Vagina (tissue), 2 donors: Measurements from ENCODE around the gene SPAG6. TPM values are rescaled to one million over a fixed set of nuclear protein-coding genes. Genes with fewer than 3 reads are reported as not detected.

Experiments used
- DNase-seq, 2 donors: peaks; one replicate each; pipeline ENCODE4 v3.0.0-alpha.2; 2017; ENCODE audit errors: extremely low spot score in 2 of 2
- H3K27ac ChIP-seq: fragments of 200-600 bp; sonication (generic); one replicate; pipeline ENCODE4 v1.5.1; 2019
- H3K27me3 ChIP-seq: fragments of 200-600 bp; sonication (generic); one replicate; pipeline ENCODE4 v1.5.1; 2019
- H3K36me3 ChIP-seq, 2 donors: fragments of 200-600 bp; sonication (generic); one replicate each; pipeline ENCODE4 v1.5.1; 2017 to 2019
- H3K4me1 ChIP-seq: fragments of 200-600 bp; sonication (generic); one replicate; pipeline ENCODE4 v1.5.1; 2019
- H3K4me3 ChIP-seq, 2 donors: fragments of 200-600 bp; sonication (generic); 1 replicate in 1 of 2; 2 replicates in 1 of 2; pipeline ENCODE4 v1.5.1; 2016 to 2019
- H3K9me3 ChIP-seq: fragments of 200-600 bp; sonication (generic); one replicate; pipeline ENCODE4 v1.5.1; 2019
- CTCF ChIP-seq, 3 experiments: fragments of 450-650 bp in 2 of 3; fragments of 200-600 bp in 1 of 3; sonication (generic) in 1 of 3; IDR thresholded peaks; one replicate each; pipeline ENCODE4 v1.5.1; 2017 to 2019; ENCODE audit warnings: antibody characterized with exemption in 3 of 3, mild to moderate bottlenecking in 2 of 3, moderate library complexity in 2 of 3
- POLR2A ChIP-seq, 2 donors: fragments of 450-650 bp; IDR thresholded peaks; one replicate each; pipeline ENCODE4 v1.6.1; 2017; ENCODE audit warnings: antibody characterized with exemption in 2 of 2, mild to moderate bottlenecking in 2 of 2, moderate library complexity in 2 of 2
- POLR2AphosphoS5 ChIP-seq, 2 donors: sonication (generic); formaldehyde crosslinking; IDR thresholded peaks; one replicate each; pipeline ENCODE4 v1.9.0; 2017; ENCODE audit warnings: antibody characterized with exemption in 2 of 2, mild to moderate bottlenecking in 2 of 2, low read depth in 1 of 2; ENCODE audit not compliant: insufficient read depth in 1 of 2
- intact Hi-C: fragments of 100-400 bp; cut with DNase I; formaldehyde crosslinking; loops from one replicate; pipeline ENCODE4 v1.15.1; 2023
- total RNA-seq: library from RNA; depleted of rRNA; stranded (reverse); fragments of >200 nt; gene quantifications from one replicate; pipeline ENCODE4 v1.2.3, GENCODE V29; 2016

Gene SPAG6
- total RNA-seq, 1 donor from 2014 or later: not detected

- Histone ChIP-seq H3K4me3 (peak within 1 kb of the TSS; percentile 80 to 86), H3K36me3 (no peaks in the 10 kb centered on the region), H3K9me3 (no peaks in the 10 kb centered on the region), H3K4me1 (peaks cover 33% of the 10 kb centered on the region), H3K27ac (peak within 1 kb of the TSS; percentile 95), H3K27me3 (no peaks in the 10 kb centered on the region)
- DNase-seq: peak in 1 of 2 donors; percentile 94
- intact Hi-C loops: loop anchor here (1.0 kb wide), 1 partner anchor 313 kb away; the partner anchor contains the start of gene DNAJC1
- TF ChIP-seq POLR2A (IDR thresholded peaks at IDR 0.05) (peak in 1 of 2 donors; percentile 54), CTCF (IDR thresholded peaks at IDR 0.05) (no peak), POLR2AphosphoS5 (IDR thresholded peaks at IDR 0.05; ENCODE audit: insufficient read depth in 1 of 2, low read depth in 1 of 2) (peak; percentile 41 to 95)
Measured at GRCh38 chr10:22316286-22317075, 28.8 kb upstream of the SPAG6 start, which contains the start of gene COMMD3. Gene COMMD3 (plus strand): TSS chr10:22316388. CDS start chr10:22316418, 30 bp downstream.

- Histone ChIP-seq H3K27me3 (no peaks in the 10 kb centered on the region), H3K36me3 (no peaks in the 10 kb centered on the region), H3K4me3 (peak overlapping the region; percentile 80 to 86), H3K27ac (peak overlapping the region; percentile 95), H3K4me1 (peaks cover 34% of the 10 kb centered on the region), H3K9me3 (no peaks in the 10 kb centered on the region)
- DNase-seq: no peak
- TF ChIP-seq POLR2AphosphoS5 (IDR thresholded peaks at IDR 0.05; ENCODE audit: insufficient read depth in 1 of 2, low read depth in 1 of 2): no peak
- TF ChIP-seq CTCF (IDR thresholded peaks at IDR 0.05): no peak
- TF ChIP-seq POLR2A (IDR thresholded peaks at IDR 0.05): no peak
- intact Hi-C loops: no loop called here
Measured at GRCh38 chr10:22317076-22317370, 28.3 kb upstream of the SPAG6 start.

- intact Hi-C loops: no loop called here
- DNase-seq: no peak
- Histone ChIP-seq H3K4me1 (peaks cover 43% of the 10 kb centered on the region), H3K9me3 (no peaks in the 10 kb centered on the region), H3K4me3 (no peak overlapping the region), H3K27ac (no peak overlapping the region), H3K36me3 (no peaks in the 10 kb centered on the region), H3K27me3 (no peaks in the 10 kb centered on the region)
- TF ChIP-seq CTCF (IDR thresholded peaks at IDR 0.05) (no peak), POLR2A (IDR thresholded peaks at IDR 0.05) (no peak), POLR2AphosphoS5 (IDR thresholded peaks at IDR 0.05; ENCODE audit: insufficient read depth in 1 of 2, low read depth in 1 of 2) (no peak)
Measured at GRCh38 chr10:22317771-22318565, 27.3 kb upstream of the SPAG6 start.

- H3K4me1 ChIP-seq: peaks cover 51% of the 10 kb centered on the region
- no peaks in the 10 kb centered on the region for H3K27me3 ChIP-seq
- no peak overlapping the region for H3K4me3 ChIP-seq
- TF ChIP-seq CTCF (IDR thresholded peaks at IDR 0.05) (no peak), POLR2AphosphoS5 (IDR thresholded peaks at IDR 0.05; ENCODE audit: insufficient read depth in 1 of 2, low read depth in 1 of 2) (no peak), POLR2A (IDR thresholded peaks at IDR 0.05) (no peak)
- H3K36me3 ChIP-seq: no peaks in the 10 kb centered on the region
- no peak for DNase-seq
- no peaks in the 10 kb centered on the region for H3K9me3 ChIP-seq
- no peak overlapping the region for H3K27ac ChIP-seq
- intact Hi-C loops: no loop called here
Measured at GRCh38 chr10:22318772-22319171, 26.5 kb upstream of the SPAG6 start.
